Right lobe of liver (tissue), 6 donors: ENCODE measurements around the gene CCDC149. TPM values are rescaled to one million over a fixed set of nuclear protein-coding genes. Genes with fewer than 3 reads are reported as not detected.

ENCODE experiments used
- ATAC-seq, 4 donors: fragments of 200-7000 bp; cut with Tn5 transposase; one replicate each; pipeline ENCODE4 v1.9.1; 2020; ENCODE audit warnings: mild to moderate bottlenecking in 4 of 4, moderate library complexity in 4 of 4
- DNase-seq, 3 donors: peaks; one replicate each; pipeline ENCODE4 v3.0.0-alpha.2; 2020
- H3K27ac ChIP-seq, 3 donors: fragments of 200-600 bp; one replicate each; pipeline ENCODE4 v1.8.0; 2022
- H3K27me3 ChIP-seq, 2 donors: fragments of 200-600 bp; one replicate each; pipeline ENCODE4 v1.8.0; 2022
- H3K36me3 ChIP-seq, 4 donors: fragments of 200-600 bp; sonication (generic) in 1 of 4; one replicate each; pipeline versions ENCODE4 v1.5.1 to v1.8.0; 2017 to 2022; ENCODE audit warnings: control low read depth in 1 of 4
- H3K4me1 ChIP-seq, 4 donors: fragments of 200-600 bp; sonication (generic) in 1 of 4; one replicate each; pipeline versions ENCODE4 v1.5.1 to v1.8.0; 2017 to 2022; ENCODE audit warnings: control low read depth in 1 of 4
- H3K4me3 ChIP-seq, 3 donors: fragments of 200-600 bp; one replicate each; pipeline ENCODE4 v1.8.0; 2022
- H3K9me3 ChIP-seq, 4 donors: fragments of 200-600 bp; sonication (generic) in 1 of 4; one replicate each; pipeline versions ENCODE4 v1.5.1 to v1.8.0; 2017 to 2022; ENCODE audit warnings: control low read depth in 1 of 4
- POLR2A ChIP-seq: fragments of 450-650 bp; IDR thresholded peaks from one replicate; pipeline ENCODE4 v1.6.1; 2017; ENCODE audit warnings: antibody characterized with exemption, mild to moderate bottlenecking
- WGBS: methylation state at CpG from one replicate; pipeline ENCODE4 v1.1.6; 2018; ENCODE audit warnings: low coverage, low lambda C conversion rate; ENCODE audit not compliant: insufficient coverage; ENCODE audit errors: missing lambda C conversion rate; 5-methylcytosine and 5-hydroxymethylcytosine counted together
- intact Hi-C, 2 donors: fragments of 100-400 bp; cut with DNase I; formaldehyde crosslinking; loops; one replicate each; pipeline versions ENCODE4 v1.11.2 to v1.14.1; 2022
- total RNA-seq, 6 experiments: library from RNA; depleted of rRNA in 2 of 6; stranded (reverse); fragments of >200 nt in 2 of 6; fragmentation: NEBNext Ultra II Directional in 3 of 6; extraction: Animal tissue kit (Norgen Biotek cat#: 25700) in 3 of 6; gene quantifications; one replicate each; pipeline versions ENCODE4 v1.1.0 to v1.2.4, GENCODE V29; 2016 to 2023
- TF ChIP-seq, protein P1 (sequence below), 4 donors: fragments of 200-600 bp in 3 of 4; fragments of 450-650 bp in 1 of 4; IDR thresholded peaks; one replicate each; pipeline versions ENCODE4 v1.5.1 to v1.8.0; 2016 to 2022; ENCODE audit warnings: antibody characterized with exemption in 4 of 4, mild to moderate bottlenecking in 2 of 4
- donor health status: DM: no; HTN: yes; CAD: no.
- donor health status: DM: no; HTN: no; CAD: no.
- donor health status: DM: no; HTN: no; CAD: no.
- donor health status: DM: no; HTN: yes; CAD: no.
- donor health status: DM: no; HTN: yes; CAD: no.

The CCDC149 gene
- total RNA-seq, 6 experiments from 2014 or later = 3.9 to 8.0 (median 5.2) TPM

- Histone ChIP-seq H3K27ac (no peak overlapping the region), H3K27me3 (no peaks in the 10 kb centered on the region), H3K36me3 (no peaks in the 10 kb centered on the region), H3K4me1 (no peaks in the 10 kb centered on the region), H3K4me3 (no peak overlapping the region), H3K9me3 (no peaks in the 10 kb centered on the region)
- DNase-seq = no peak
- no peak for ATAC-seq
- intact Hi-C loops = no loop called here
- TF ChIP-seq, protein P1, sequence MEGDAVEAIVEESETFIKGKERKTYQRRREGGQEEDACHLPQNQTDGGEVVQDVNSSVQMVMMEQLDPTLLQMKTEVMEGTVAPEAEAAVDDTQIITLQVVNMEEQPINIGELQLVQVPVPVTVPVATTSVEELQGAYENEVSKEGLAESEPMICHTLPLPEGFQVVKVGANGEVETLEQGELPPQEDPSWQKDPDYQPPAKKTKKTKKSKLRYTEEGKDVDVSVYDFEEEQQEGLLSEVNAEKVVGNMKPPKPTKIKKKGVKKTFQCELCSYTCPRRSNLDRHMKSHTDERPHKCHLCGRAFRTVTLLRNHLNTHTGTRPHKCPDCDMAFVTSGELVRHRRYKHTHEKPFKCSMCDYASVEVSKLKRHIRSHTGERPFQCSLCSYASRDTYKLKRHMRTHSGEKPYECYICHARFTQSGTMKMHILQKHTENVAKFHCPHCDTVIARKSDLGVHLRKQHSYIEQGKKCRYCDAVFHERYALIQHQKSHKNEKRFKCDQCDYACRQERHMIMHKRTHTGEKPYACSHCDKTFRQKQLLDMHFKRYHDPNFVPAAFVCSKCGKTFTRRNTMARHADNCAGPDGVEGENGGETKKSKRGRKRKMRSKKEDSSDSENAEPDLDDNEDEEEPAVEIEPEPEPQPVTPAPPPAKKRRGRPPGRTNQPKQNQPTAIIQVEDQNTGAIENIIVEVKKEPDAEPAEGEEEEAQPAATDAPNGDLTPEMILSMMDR (IDR thresholded peaks at IDR 0.05) = no peak
- no peak for TF ChIP-seq POLR2A
- WGBS = 96% methylated on average over 6 of the region's 6 CpGs
Observed at GRCh38 chr4:24810871-24811631, 101.8 kb downstream of the CCDC149 start.

DNA sequence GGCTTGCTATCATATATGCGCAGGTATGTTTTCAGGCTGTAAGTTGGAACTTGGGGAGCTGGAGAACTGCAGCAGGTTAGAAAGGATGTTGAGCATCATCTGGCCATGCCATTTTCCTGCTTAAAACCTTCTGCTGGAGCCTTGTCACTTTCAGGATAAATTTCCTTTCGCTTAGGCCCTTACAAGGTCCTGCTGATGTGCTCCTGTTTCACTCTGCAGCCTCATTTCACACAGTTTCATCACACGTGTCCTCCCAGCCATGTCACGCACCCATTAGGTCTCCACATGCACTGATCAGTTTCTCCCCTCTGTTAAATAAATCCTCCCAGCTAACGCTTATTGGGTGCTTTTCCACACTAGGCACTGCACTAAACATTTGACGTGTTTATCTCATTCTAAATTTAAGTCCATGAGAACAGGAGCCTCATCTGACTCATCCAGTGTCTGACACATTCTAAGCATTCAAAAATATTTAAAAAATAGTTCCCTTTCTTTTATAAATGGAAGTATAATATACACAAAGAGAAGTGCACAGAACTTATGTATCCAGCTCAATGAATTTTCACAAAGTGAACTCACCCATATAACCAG is 102.9 kb downstream of the CCDC149 start:
- no peaks in the 10 kb centered on the region for H3K9me3 ChIP-seq
- H3K36me3 ChIP-seq = no peaks in the 10 kb centered on the region
- H3K27ac ChIP-seq = no peak overlapping the region
- H3K4me1 ChIP-seq = no peaks in the 10 kb centered on the region
- no peak overlapping the region for H3K4me3 ChIP-seq
- WGBS = 86% methylated on average over 4 of the region's 6 CpGs
- TF ChIP-seq, protein P1 (IDR thresholded peaks at IDR 0.05) = no peak
- no peak for TF ChIP-seq POLR2A
- no peaks in the 10 kb centered on the region for H3K27me3 ChIP-seq
- intact Hi-C loops = no loop called here
- DNase-seq (no peak), ATAC-seq (no peak)

- DNase-seq (no peak), ATAC-seq (no peak)
- TF ChIP-seq, protein P1 (IDR thresholded peaks at IDR 0.05) = no peak
- no peak for TF ChIP-seq POLR2A
- Histone ChIP-seq H3K27ac (no peak overlapping the region), H3K9me3 (no peaks in the 10 kb centered on the region), H3K27me3 (no peaks in the 10 kb centered on the region), H3K4me1 (no peaks in the 10 kb centered on the region), H3K36me3 (no peaks in the 10 kb centered on the region), H3K4me3 (no peak overlapping the region)
- intact Hi-C loops = no loop called here
- no CpG with 5 or more reads among the region's 2 CpGs for WGBS
Observed at GRCh38 chr4:24809376-24809775, 103.5 kb downstream of the CCDC149 start.

GRCh38 chr4:24808955-24809354 is 103.9 kb downstream of the CCDC149 start:
- ATAC-seq = no peak
- WGBS = 94% methylated on average over 5 of the region's 6 CpGs

More at GRCh38 chr4:24808955-24809354, 103.9 kb downstream of the CCDC149 start:
- no peak overlapping the region for H3K4me3 ChIP-seq
- H3K27me3 ChIP-seq = no peaks in the 10 kb centered on the region
- TF ChIP-seq, protein P1 (IDR thresholded peaks at IDR 0.05) = no peak
- TF ChIP-seq POLR2A = no peak
- intact Hi-C loops = no loop called here
- no peaks in the 10 kb centered on the region for H3K36me3 ChIP-seq
- no peak for DNase-seq
- no peaks in the 10 kb centered on the region for H3K4me1 ChIP-seq
- no peak overlapping the region for H3K27ac ChIP-seq
- H3K9me3 ChIP-seq = no peaks in the 10 kb centered on the region
